ACC112 (cell line): ENCODE results near the gene CFAP107.

Experiments
- H2AFZ ChIP-seq: fragments of 200-600 bp; sonication (generic); one replicate; pipeline ENCODE4 v1.6.0; 2017; ENCODE audit warnings: antibody characterized with exemption, low read length; ENCODE audit not compliant: unreplicated experiment
- H3K27ac ChIP-seq: fragments of 200-600 bp; sonication (generic); 2 replicates; pipeline ENCODE4 v1.5.1; 2014; ENCODE audit warnings: low read depth, mild to moderate bottlenecking, antibody characterized with exemption, low read length, moderate library complexity
- H3K27me3 ChIP-seq: fragments of 200-600 bp; sonication (generic); 2 replicates; pipeline ENCODE4 v1.6.1; 2014; ENCODE audit warnings: mild to moderate bottlenecking, antibody characterized with exemption, low read length, moderate library complexity, mixed read lengths; ENCODE audit not compliant: insufficient read depth
- H3K36me3 ChIP-seq: fragments of 200-600 bp; sonication (generic); 2 replicates; pipeline ENCODE4 v1.6.1; 2016; ENCODE audit warnings: mild to moderate bottlenecking, antibody characterized with exemption, low read length, moderate library complexity, mixed read lengths; ENCODE audit not compliant: insufficient read depth
- H3K4me1 ChIP-seq: fragments of 200-600 bp; sonication (generic); one replicate; pipeline ENCODE4 v1.6.1; 2016; ENCODE audit warnings: low read length, mixed read lengths; ENCODE audit not compliant: insufficient read depth, unreplicated experiment, control insufficient read depth
- H3K4me3 ChIP-seq: fragments of 200-600 bp; sonication (generic); 2 replicates; pipeline ENCODE4 v1.5.1; 2014; ENCODE audit warnings: mild to moderate bottlenecking, low read depth, low read length
- H3K79me2 ChIP-seq: fragments of 200-600 bp; sonication (generic); one replicate; pipeline ENCODE4 v1.6.0; 2016; ENCODE audit warnings: low read length; ENCODE audit not compliant: control insufficient read depth, unreplicated experiment, insufficient read depth

Gene CFAP107

GRCh38 chr1:12741946-12742345 is 4.1 kb upstream of the CFAP107 start:
- 0 out of 2 replicates have a peak, but pooled peaks cover 2% of the 10 kb centered on the region for H3K27me3 ChIP-seq

GRCh38 chr1:12745126-12745991 is 641 bp upstream of the CFAP107 start:
- H2AFZ ChIP-seq: no peak overlapping the region
- H3K4me3 ChIP-seq: no peak overlapping the region
- H3K27ac ChIP-seq: no peak overlapping the region
- no peaks in the 10 kb centered on the region for H3K36me3 ChIP-seq
- no peaks in the 10 kb centered on the region for H3K27me3 ChIP-seq
- no peaks in the 10 kb centered on the region for H3K4me1 ChIP-seq
- no peaks in the 10 kb centered on the region for H3K79me2 ChIP-seq

More at GRCh38 chr1:12741946-12742345, 4.1 kb upstream of the CFAP107 start:
- H3K36me3 ChIP-seq: no peaks in the 10 kb centered on the region
- no peaks in the 10 kb centered on the region for H3K4me1 ChIP-seq
- H2AFZ ChIP-seq: no peak overlapping the region
- no peak overlapping the region for H3K27ac ChIP-seq
- no peak overlapping the region for H3K4me3 ChIP-seq
- no peaks in the 10 kb centered on the region for H3K79me2 ChIP-seq

GRCh38 chr1:12748778-12749355 is 2.9 kb downstream of the CFAP107 start:
- Histone ChIP-seq H3K4me3 (no peak overlapping the region), H3K36me3 (no peaks in the 10 kb centered on the region), H3K79me2 (no peaks in the 10 kb centered on the region), H3K27me3 (no peaks in the 10 kb centered on the region; the same call in 1 of the 2 replicates), H2AFZ (no peak overlapping the region), H3K27ac (no peak overlapping the region), H3K4me1 (no peaks in the 10 kb centered on the region)

- Histone ChIP-seq H3K27me3 (no peaks in the 10 kb centered on the region; the same call in 1 of the 2 replicates), H2AFZ (no peak overlapping the region), H3K79me2 (no peaks in the 10 kb centered on the region), H3K36me3 (no peaks in the 10 kb centered on the region), H3K4me3 (no peak overlapping the region), H3K27ac (no peak overlapping the region), H3K4me1 (no peaks in the 10 kb centered on the region)
Observed at GRCh38 chr1:12754738-12755137, 8.7 kb downstream of the CFAP107 start.

GRCh38 chr1:12756273-12756672 is 10.3 kb downstream of the CFAP107 start:
- H3K4me1 ChIP-seq: no peaks in the 10 kb centered on the region
- no peak overlapping the region for H2AFZ ChIP-seq
- no peaks in the 10 kb centered on the region; the same call in 1 of the 2 replicates for H3K27me3 ChIP-seq
- H3K79me2 ChIP-seq: no peaks in the 10 kb centered on the region
- no peaks in the 10 kb centered on the region for H3K36me3 ChIP-seq
- no peak overlapping the region for H3K27ac ChIP-seq
- no peak overlapping the region for H3K4me3 ChIP-seq

GRCh38 chr1:12756768-12757413 is 10.9 kb downstream of the CFAP107 start:
- no peaks in the 10 kb centered on the region; the same call in 1 of the 2 replicates for H3K27me3 ChIP-seq
- no peaks in the 10 kb centered on the region for H3K36me3 ChIP-seq
- no peak overlapping the region for H3K4me3 ChIP-seq
- no peaks in the 10 kb centered on the region for H3K4me1 ChIP-seq
- H3K79me2 ChIP-seq: no peaks in the 10 kb centered on the region
- H3K27ac ChIP-seq: no peak overlapping the region
- H2AFZ ChIP-seq: no peak overlapping the region

GRCh38 chr1:12757836-12758235 is 11.8 kb downstream of the CFAP107 start:
- Histone ChIP-seq H3K36me3 (no peaks in the 10 kb centered on the region), H3K27me3 (no peaks in the 10 kb centered on the region; the same call in 1 of the 2 replicates)

GRCh38 chr1:12760256-12760795 is 14.3 kb downstream of the CFAP107 start:
- H3K27ac ChIP-seq: no peak overlapping the region
- H3K27me3 ChIP-seq: no peaks in the 10 kb centered on the region
- no peak overlapping the region for H3K4me3 ChIP-seq
- H2AFZ ChIP-seq: no peak overlapping the region
- no peaks in the 10 kb centered on the region for H3K36me3 ChIP-seq
- no peaks in the 10 kb centered on the region for H3K79me2 ChIP-seq
- H3K4me1 ChIP-seq: no peaks in the 10 kb centered on the region

More at GRCh38 chr1:12757836-12758235, 11.8 kb downstream of the CFAP107 start:
- no peak overlapping the region for H3K4me3 ChIP-seq
- no peaks in the 10 kb centered on the region for H3K4me1 ChIP-seq
- H3K27ac ChIP-seq: no peak overlapping the region
- no peaks in the 10 kb centered on the region for H3K79me2 ChIP-seq
- H2AFZ ChIP-seq: no peak overlapping the region

- no peaks in the 10 kb centered on the region for H3K36me3 ChIP-seq
- H3K27ac ChIP-seq: no peak overlapping the region
- no peak overlapping the region for H3K4me3 ChIP-seq
- H3K27me3 ChIP-seq: no peaks in the 10 kb centered on the region
- H3K4me1 ChIP-seq: no peaks in the 10 kb centered on the region
- H2AFZ ChIP-seq: no peak overlapping the region
- no peaks in the 10 kb centered on the region for H3K79me2 ChIP-seq
Observed at GRCh38 chr1:12761781-12762180, 15.8 kb downstream of the CFAP107 start.

- no peaks in the 10 kb centered on the region for H3K4me1 ChIP-seq
- H3K27me3 ChIP-seq: no peaks in the 10 kb centered on the region
- H3K4me3 ChIP-seq: no peak overlapping the region
- H2AFZ ChIP-seq: no peak overlapping the region
- H3K27ac ChIP-seq: no peak overlapping the region
- no peaks in the 10 kb centered on the region for H3K36me3 ChIP-seq
- H3K79me2 ChIP-seq: no peaks in the 10 kb centered on the region
Observed at GRCh38 chr1:12762766-12763165, 16.8 kb downstream of the CFAP107 start.
